AG08395 (cell line): Measurements from ENCODE around the gene DISC1.

Experiments
- DNase-seq: peaks from one replicate; pipeline ENCODE4 v3.0.0; 2012; ENCODE audit warnings: mixed read lengths, low spot score

Gene DISC1

GRCh38 chr1:232045139-232045994 lies 418.8 kb downstream of the DISC1 start:
- DNase-seq: no peak

DNA sequence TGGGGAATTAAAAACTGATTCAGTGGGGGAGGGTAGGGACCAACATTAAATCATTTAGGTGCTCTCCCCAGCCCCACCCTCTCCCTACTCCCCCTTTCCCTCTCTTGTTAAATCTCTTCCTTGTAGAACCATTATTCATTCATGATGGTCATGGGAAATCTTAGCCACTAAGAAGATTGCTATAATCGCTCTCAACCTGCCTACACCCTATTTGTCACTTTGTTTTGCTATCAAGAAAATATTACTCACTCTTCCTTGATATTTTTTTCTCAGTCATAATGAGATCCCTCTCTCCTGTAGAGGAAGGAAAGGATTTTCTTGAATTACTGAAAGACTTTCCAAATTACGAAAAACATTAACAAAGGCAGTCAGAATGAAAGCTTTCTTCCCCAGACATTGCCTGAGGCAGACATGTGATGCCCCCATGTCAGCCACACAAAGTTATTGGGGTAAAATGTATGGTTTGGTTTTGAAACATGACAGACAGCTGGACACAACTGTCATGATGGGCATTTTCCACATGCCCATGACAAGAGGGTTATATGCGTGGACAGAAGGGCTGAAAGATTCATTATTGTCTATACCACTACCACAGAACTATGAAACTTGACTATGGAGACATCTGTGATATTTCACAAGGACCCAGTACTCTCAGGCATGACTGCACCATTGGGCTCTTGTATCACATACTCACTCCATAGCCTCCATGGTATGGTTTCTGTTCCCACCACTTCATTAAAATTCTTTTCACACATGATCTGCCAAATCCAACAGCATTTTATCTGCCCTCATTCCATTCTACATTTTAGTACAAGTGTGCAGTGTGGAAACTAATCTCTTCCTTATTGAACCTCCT lies 420.1 kb downstream of the DISC1 start:
- DNase-seq: no peak

- DNase-seq: no peak
Observed at GRCh38 chr1:232047473-232047872, 420.9 kb downstream of the DISC1 start.

- no peak for DNase-seq
Observed at GRCh38 chr1:232048481-232048880, 421.9 kb downstream of the DISC1 start.

GRCh38 chr1:232049335-232049734 lies 422.7 kb downstream of the DISC1 start:
- no peak for DNase-seq

- no peak for DNase-seq
Observed at GRCh38 chr1:232057217-232057895, 430.8 kb downstream of the DISC1 start.

- DNase-seq: no peak
Observed at GRCh38 chr1:232057896-232058274, 431.3 kb downstream of the DISC1 start.

GRCh38 chr1:232059726-232060374 lies 433.3 kb downstream of the DISC1 start:
- DNase-seq: no peak

- no peak for DNase-seq
Observed at GRCh38 chr1:232062967-232063366, 436.4 kb downstream of the DISC1 start.

DNA sequence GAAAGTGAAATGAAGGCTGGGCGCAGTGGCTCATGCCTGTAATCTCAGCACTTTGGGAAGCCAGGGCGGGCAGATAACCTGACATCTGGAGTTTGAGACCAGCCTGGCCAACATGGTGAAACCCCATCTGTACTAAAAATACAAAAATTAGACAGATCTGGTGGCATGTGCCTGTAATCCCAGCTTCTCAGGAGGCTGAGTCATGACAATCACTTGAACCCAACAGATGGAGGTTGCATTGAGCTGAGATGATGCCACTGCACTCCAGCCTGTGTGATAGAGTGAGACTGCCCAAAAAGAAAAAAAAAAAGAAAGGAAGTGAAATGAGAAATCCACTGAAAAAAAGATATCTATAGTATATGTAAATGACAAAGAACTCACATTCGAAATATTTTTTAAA lies 439.9 kb downstream of the DISC1 start:
- DNase-seq: no peak

- no peak for DNase-seq
Observed at GRCh38 chr1:232074265-232074664, 447.7 kb downstream of the DISC1 start.

GRCh38 chr1:232077809-232078208 lies 451.2 kb downstream of the DISC1 start:
- no peak for DNase-seq

GRCh38 chr1:232084584-232085223 lies 458.1 kb downstream of the DISC1 start:
- no peak for DNase-seq

DNA sequence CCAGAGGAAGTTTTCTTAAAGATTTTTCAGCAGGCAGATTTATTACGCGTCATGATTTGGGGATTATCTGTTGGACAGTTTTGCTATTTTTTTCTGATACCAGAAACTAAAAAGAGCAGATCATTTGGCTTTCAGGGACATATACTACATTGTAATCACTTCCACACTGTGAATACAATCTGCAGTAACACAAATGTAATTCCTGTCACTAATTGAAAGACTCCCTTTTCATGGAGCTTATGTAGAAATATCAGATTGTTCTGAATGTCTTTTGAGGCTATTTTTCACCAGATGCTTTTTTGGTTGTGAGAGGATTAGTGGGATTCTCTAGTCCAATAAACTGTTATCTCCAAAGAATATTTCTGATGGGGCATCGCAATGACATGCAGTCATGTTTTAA lies 464.2 kb downstream of the DISC1 start:
- DNase-seq: no peak
